GM18861 (cell line): ENCODE measurements around the gene STON1.
"Not testable (repeated sequence)": the region's sequence is repeated elsewhere in the genome, so short reads cannot be mapped to it uniquely, and the experiment has no call there.

Source experiments
- ATAC-seq: cut with Tn5 transposase; IDR thresholded peaks from one replicate; pipeline ENCODE4 v1.9.1; 2021; ENCODE audit not compliant: unreplicated experiment

Gene STON1

GRCh38 chr2:48527226-48527885 is 2.6 kb upstream of the STON1 start:
- no peak for ATAC-seq

DNA sequence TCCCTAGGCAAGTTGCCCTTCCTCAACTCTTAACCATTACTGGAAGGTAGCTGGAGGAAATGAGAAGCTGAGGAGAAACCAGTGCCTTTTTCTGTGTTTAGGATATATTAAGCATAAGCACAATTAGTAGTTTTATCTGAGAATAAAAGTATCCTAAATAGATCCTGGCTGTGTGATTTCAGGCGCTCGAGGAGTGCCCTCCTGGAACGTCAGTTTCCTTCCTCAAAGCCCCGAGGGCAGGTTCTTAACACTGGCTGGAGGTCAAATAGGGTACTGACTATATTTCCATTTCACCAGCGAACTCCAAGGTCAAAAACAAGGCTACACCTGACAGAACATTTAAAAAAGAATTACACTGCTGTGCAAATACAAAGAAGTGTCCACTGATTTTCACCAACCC is 1.5 kb upstream of the STON1 start:
- no peak for ATAC-seq

- ATAC-seq: no peak
Measured at GRCh38 chr2:48529194-48529593, 760 bp upstream of the STON1 start.

- no peak for ATAC-seq
Measured at GRCh38 chr2:48529676-48530032, 300 bp upstream of the STON1 start.

- no peak for ATAC-seq
Measured at GRCh38 chr2:48531141-48531648, 1.2 kb downstream of the STON1 start.

GRCh38 chr2:48532174-48532573 is 2.2 kb downstream of the STON1 start:
- no peak for ATAC-seq

- no peak for ATAC-seq
Measured at GRCh38 chr2:48532824-48533223, 2.9 kb downstream of the STON1 start.

GRCh38 chr2:48534781-48535180 is 4.8 kb downstream of the STON1 start:
- no peak for ATAC-seq

GRCh38 chr2:48540237-48540935 is 10.4 kb downstream of the STON1 start:
- ATAC-seq: no peak

DNA sequence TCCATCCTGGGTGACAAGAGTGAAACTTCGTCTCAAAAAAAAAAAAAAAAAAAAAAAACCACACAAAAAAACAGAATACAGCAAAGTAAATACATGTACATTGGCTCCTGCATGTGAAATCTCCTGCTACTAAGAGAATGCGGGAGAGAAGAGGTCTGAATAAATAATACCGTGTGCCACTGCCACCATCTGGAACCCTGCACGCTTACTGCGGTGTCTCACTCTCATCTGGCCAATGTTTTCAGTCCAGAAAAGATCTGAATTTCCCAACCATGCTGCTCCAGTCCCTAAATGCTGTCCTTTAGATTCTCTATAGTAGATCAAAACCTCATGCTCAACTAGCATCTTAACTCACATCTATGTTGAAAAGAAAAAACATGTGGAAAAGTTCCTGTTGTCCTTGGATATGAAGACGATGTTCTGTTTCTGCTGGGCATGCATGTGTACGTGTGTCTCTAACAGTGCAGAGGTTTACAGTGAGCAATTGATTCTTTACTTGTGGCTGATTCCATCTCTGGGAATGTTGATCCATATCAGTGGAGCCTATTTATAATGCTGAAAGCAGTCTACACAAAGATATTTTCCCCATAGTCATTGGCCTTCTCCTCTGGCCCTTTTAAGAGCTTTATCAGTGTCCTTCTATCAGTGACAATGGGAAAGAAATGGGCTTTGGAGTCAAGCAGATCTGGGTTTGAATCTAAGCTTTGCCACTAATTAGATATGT is 11.9 kb downstream of the STON1 start:
- ATAC-seq: no peak

DNA sequence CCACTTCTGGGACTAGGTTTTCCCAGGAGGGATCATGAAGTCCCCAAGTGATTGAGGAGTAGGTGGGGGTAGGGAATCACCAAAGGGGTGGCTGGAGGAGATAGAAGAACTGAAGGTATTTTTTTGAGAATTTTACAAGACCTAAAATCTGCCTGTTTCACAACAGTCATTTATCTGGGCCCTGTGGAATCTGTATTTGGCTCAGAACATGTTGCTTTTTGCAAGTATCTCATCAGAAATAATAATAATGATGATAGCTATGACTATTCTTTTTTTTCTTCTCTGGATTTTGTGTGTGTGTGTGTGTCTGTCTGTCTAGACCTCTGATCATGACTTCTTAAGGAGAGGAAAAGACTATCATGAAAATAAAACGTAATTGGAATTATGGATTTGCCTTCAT is 13.9 kb downstream of the STON1 start:
- ATAC-seq: no peak

GRCh38 chr2:48545244-48545643 is 15.3 kb downstream of the STON1 start:
- no peak for ATAC-seq

DNA sequence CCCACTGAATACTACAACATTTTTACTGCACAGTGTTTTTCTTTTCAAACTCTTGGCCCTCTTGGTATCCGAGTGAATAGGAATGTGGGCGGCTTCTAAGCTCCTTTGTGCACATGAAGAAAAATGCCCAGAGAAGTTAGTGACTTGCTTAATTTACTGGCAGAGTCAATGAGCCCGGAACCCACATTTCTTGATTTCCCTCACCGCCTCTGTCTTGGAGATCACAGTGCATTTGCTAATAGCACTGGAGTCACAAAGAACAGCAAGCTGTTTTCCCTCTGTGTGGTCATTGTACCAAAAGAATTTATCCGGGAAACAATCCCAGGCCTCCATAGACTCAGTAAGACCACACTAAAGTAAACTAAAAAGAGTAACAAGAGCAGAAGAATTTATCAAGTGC is 18.9 kb downstream of the STON1 start:
- ATAC-seq: no peak

- no peak for ATAC-seq
Measured at GRCh38 chr2:48549972-48550371, 20.0 kb downstream of the STON1 start.

GRCh38 chr2:48551548-48551947 is 21.6 kb downstream of the STON1 start:
- no peak for ATAC-seq

DNA sequence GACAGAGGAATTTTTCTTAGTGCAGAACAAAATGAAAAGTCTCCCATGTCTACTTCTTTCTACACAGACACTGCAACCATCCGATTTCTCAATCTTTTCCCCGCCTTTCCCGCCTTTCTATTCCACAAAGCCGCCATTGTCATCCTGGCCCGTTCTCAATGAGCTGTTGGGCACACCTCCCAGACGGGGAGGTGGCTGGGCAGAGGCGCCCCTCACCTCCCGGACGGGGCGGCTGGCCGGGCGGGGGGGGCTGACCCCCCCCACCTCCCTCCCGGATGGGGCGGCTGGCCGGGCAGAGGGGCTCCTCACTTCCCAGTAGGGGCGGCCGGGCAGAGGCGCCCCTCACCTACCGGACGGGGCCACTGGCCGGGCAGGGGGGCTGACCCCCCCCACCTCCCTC is 25.1 kb downstream of the STON1 start:
- not testable (repeated sequence) for ATAC-seq

DNA sequence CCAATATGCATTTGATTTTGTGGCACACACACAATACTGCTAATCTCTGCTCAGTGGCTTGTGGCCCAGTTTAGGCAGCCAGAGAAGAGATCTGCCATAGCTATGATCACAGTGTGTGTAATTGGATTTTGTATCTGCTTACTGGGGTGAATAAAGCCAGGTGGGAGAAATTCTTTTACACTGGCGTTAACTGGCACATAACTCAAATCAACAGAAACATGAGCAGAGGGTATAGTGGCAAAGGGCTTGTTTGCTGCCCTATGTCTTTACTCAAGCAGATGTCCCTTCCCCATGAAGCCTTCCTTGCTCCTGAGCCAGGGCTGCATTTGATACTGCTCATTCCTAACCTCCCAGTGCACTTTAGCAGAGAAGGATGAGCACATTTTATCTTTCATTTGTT is 28.5 kb downstream of the STON1 start:
- ATAC-seq: no peak

- no peak for ATAC-seq
Measured at GRCh38 chr2:48560546-48561209, 30.7 kb downstream of the STON1 start.

DNA sequence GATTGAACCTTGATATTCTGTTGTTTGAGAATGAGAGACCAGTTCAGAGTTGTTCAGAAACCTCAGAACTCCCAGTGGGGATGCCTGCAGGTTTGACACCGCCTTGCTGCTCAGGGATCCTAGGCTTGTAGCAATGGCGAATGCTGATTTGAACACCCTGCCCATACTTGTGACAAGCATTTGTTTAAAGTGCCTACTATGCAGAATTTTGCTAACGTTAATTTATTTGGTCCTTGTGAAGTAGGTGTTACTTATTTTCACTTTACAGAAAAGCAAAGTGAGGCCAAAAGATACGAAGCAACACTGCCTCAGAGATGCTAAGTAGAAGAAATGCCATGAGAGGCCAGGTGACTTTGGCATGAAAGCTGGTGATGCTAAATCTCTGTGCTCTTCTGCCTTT is 32.3 kb downstream of the STON1 start:
- ATAC-seq: no peak

DNA sequence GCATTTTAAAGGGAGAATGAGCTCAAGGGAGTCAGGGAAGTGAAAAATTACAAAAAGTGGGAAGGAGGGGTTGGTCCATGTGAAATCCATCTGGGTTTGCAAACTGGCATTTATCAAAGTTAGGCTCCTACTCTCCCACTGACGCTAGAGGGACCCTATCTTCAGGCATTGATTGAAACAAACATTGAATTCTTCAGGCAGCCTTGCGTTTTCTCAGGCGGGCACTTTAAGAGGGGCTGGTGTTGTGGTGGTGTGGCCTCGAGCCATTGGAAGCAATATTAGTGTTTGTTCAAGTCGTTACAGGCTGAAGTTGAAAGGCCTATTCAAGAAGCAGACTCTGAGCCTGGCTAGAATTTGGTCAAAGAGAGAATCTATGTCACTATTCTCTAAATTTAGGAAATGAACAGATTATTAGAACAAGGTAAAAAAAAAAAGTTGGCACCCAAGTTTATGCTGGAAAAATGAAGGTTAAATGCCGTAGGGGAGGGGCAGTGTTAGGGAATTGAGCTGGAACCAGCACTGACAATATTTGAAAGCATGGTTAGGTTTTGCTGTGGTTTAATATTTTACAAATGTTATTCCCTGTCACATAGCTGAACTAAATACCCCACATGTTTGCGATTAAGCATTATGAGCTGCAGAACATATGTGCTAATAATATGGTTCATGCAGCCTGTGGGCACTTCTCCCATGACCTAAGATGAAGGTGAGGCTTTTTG is 36.8 kb downstream of the STON1 start:
- ATAC-seq: no peak

DNA sequence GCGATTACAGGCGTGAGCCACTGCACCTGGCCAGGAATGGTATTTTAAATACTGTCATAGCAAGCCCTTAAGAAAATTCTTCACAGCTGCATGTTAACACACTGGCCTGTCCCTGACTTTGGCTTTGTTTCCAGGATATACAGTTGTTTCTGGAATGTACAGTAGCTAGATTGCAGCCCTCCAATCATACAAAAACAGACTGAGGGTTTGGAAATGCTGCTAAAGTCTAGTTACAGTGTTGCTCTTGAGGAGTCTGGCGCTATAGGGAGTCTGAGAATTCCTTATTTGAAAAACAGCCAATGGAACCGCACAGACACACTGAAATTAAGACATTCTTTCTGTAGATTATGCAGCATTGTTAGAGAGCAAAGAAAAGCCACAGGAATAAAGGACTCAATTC is 37.7 kb downstream of the STON1 start:
- ATAC-seq: no peak
